ENCODE results near the gene EFCC1. TPM values are rescaled to one million over a fixed set of nuclear protein-coding genes. Genes with fewer than 3 reads are reported as not detected.

Gene EFCC1
- total RNA-seq, 1 experiment from 2014 or later, result 0.24 TPM

DNA sequence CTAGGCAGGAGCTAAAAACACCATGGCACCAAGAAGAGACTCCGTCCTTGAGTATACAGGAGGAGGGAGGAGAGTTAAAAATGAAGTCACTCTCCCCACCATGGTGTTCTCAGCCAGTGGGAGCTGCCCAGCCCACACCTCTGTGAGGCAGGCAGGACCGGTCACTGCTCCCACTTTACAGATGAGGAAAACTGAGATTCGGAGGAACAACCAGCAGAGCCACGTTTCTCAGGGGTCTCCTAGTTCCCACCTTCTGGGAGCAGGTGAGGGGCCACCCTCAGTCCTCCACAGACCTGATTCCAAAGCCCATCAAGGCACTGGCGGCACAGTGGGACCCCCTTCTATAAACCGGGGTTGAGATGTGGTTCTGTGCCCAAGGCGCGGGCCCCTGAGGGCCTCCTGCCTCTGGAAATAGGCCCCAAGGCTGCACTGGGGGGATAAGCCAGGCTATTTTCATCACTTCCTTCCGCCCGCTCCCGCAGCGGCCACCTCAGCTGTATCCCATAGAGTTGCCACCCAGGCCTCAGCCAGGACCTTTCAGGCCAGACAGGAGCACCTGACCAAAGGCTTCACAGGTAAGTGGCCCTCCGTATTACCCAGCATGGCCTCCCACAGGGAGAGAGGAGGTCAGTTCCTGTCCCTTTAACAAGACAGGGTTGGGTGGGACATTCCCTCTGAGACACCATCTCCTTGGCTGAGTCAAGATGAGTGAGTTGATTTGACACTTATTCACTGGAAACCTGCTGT lies 59.3 kb downstream of the EFCC1 start, which contains the start of gene GP9:
Gene GP9, plus strand, starts transcription at position 504 of the 747 bp plus-strand sequence. CDS start 961 bp downstream, outside the sequence.
- Histone ChIP-seq H3K9me2 (ENCODE audit: insufficient read depth) (no peaks in the 10 kb centered on the region), H3K27me3 (ENCODE audit: insufficient read depth, low read depth) (no peaks in the 10 kb centered on the region), H3K9me3 (ENCODE audit: insufficient read depth, low read depth) (no peaks in the 10 kb centered on the region), H2AFZ (no peak within 1 kb of the TSS), H3K36me3 (ENCODE audit: low read depth) (no peaks in the 10 kb centered on the region), H3F3A (ENCODE audit: insufficient read depth, low read depth) (no peaks in the 10 kb centered on the region), H4K20me1 (ENCODE audit: insufficient read depth) (no peaks in the 10 kb centered on the region), H3K4me2 (no peak within 1 kb of the TSS), H3K4me1 (replicated peaks; ENCODE audit: insufficient read depth) (no peaks in the 10 kb centered on the region), H3K4me3 (no peak within 1 kb of the TSS), H3K27ac (no peak within 1 kb of the TSS), H3K79me2 (ENCODE audit: low read depth) (no peaks in the 10 kb centered on the region)
- TF ChIP-seq EZH2 (IDR thresholded peaks at IDR 0.05; ENCODE audit: low read depth), result no peak
- TF ChIP-seq, protein P1, sequence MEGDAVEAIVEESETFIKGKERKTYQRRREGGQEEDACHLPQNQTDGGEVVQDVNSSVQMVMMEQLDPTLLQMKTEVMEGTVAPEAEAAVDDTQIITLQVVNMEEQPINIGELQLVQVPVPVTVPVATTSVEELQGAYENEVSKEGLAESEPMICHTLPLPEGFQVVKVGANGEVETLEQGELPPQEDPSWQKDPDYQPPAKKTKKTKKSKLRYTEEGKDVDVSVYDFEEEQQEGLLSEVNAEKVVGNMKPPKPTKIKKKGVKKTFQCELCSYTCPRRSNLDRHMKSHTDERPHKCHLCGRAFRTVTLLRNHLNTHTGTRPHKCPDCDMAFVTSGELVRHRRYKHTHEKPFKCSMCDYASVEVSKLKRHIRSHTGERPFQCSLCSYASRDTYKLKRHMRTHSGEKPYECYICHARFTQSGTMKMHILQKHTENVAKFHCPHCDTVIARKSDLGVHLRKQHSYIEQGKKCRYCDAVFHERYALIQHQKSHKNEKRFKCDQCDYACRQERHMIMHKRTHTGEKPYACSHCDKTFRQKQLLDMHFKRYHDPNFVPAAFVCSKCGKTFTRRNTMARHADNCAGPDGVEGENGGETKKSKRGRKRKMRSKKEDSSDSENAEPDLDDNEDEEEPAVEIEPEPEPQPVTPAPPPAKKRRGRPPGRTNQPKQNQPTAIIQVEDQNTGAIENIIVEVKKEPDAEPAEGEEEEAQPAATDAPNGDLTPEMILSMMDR (conservative IDR thresholded peaks at IDR 0.05), result no peak
- intact Hi-C loops (cut with micrococcal nuclease; ENCODE audit: unreplicated experiment), result no loop called here
- ChIA-PET CTCF (no interaction called here), POLR2A (ENCODE audit: unreplicated experiment) (no interaction called here)
- BruUV-seq (replicated peaks), result no TSS peak
- no peak for DNase-seq

GRCh38 chr3:129061023-129061887 lies 60.2 kb downstream of the EFCC1 start:
- Histone ChIP-seq H3F3A (ENCODE audit: insufficient read depth, low read depth) (no peaks in the 10 kb centered on the region), H3K4me2 (no peak overlapping the region), H3K4me3 (no peak overlapping the region), H3K9me2 (ENCODE audit: insufficient read depth) (no peaks in the 10 kb centered on the region), H4K20me1 (ENCODE audit: insufficient read depth) (no peaks in the 10 kb centered on the region), H3K4me1 (replicated peaks; ENCODE audit: insufficient read depth) (no peaks in the 10 kb centered on the region), H3K9me3 (ENCODE audit: insufficient read depth, low read depth) (no peaks in the 10 kb centered on the region), H3K79me2 (ENCODE audit: low read depth) (no peaks in the 10 kb centered on the region), H3K36me3 (ENCODE audit: low read depth) (no peaks in the 10 kb centered on the region), H3K27ac (no peak overlapping the region), H3K27me3 (ENCODE audit: insufficient read depth, low read depth) (no peaks in the 10 kb centered on the region), H2AFZ (no peak overlapping the region)
- ChIA-PET POLR2A (ENCODE audit: unreplicated experiment) (no interaction called here), CTCF (no interaction called here)
- intact Hi-C loops (cut with micrococcal nuclease; ENCODE audit: unreplicated experiment), result no loop called here
- TF ChIP-seq, protein P1 (conservative IDR thresholded peaks at IDR 0.05), result no peak
- no peak for TF ChIP-seq EZH2 (IDR thresholded peaks at IDR 0.05; ENCODE audit: low read depth)
- BruUV-seq (replicated peaks), result no TSS peak
- DNase-seq, result no peak

DNA sequence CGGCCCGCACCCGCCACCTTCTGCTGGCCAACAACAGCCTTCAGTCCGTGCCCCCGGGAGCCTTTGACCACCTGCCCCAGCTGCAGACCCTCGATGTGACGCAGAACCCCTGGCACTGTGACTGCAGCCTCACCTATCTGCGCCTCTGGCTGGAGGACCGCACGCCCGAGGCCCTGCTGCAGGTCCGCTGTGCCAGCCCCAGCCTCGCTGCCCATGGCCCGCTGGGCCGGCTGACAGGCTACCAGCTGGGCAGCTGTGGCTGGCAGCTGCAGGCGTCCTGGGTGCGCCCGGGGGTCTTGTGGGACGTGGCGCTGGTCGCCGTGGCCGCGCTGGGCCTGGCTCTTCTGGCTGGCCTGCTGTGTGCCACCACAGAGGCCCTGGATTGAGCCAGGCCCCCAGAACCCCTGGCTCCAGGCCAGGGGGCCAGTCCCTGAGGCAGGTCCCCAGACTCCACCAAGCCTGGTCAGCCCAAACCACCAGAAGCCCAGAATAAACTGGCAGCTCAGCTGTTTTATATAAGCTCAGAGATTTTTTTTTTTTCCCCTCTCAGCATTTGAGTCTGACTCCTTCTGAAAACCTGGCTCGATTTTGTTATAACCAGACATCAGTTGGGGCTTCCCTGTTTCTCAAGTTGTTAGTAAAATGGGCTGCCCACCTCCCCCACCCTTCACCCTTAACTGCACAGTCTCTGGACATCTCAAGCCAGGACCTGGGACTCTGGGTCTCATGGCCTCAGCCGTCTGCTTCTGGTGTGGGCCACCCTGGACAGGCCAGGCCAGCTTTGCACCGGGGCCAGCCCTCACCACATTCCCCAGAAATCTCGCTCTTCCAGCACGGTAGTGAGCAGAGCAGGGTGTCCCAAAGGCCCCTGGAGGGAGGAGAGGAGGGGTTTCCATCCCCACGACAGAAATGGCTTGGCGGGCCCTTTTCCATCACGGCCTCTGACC lies 61.1 kb downstream of the EFCC1 start:
- Histone ChIP-seq H4K20me1 (ENCODE audit: insufficient read depth) (no peaks in the 10 kb centered on the region), H3K36me3 (ENCODE audit: low read depth) (no peaks in the 10 kb centered on the region), H3K9me3 (ENCODE audit: insufficient read depth, low read depth) (no peaks in the 10 kb centered on the region), H3K79me2 (ENCODE audit: low read depth) (no peaks in the 10 kb centered on the region), H3K27me3 (ENCODE audit: insufficient read depth, low read depth) (no peaks in the 10 kb centered on the region), H2AFZ (peak overlapping the region; percentile 60; the same call in 1 of the 2 replicates), H3F3A (ENCODE audit: insufficient read depth, low read depth) (no peaks in the 10 kb centered on the region), H3K4me2 (no peak overlapping the region), H3K4me3 (no peak overlapping the region), H3K4me1 (replicated peaks; ENCODE audit: insufficient read depth) (no peaks in the 10 kb centered on the region), H3K27ac (no peak overlapping the region), H3K9me2 (ENCODE audit: insufficient read depth) (no peaks in the 10 kb centered on the region)
- intact Hi-C loops (cut with micrococcal nuclease; ENCODE audit: unreplicated experiment), result no loop called here
- TF ChIP-seq, protein P1 (conservative IDR thresholded peaks at IDR 0.05), result no peak
- TF ChIP-seq EZH2 (IDR thresholded peaks at IDR 0.05; ENCODE audit: low read depth), result no peak
- ChIA-PET CTCF (interaction anchor here (1.0 kb wide), 1 partner anchor 9 kb away, joined by 3 read pairs; no protein-coding TSS in a partner anchor), POLR2A (ENCODE audit: unreplicated experiment) (interaction anchor here (0.7 kb wide), 1 partner anchor 9 kb away, joined by 5 read pairs; no protein-coding TSS in a partner anchor)
- BruUV-seq (replicated peaks), result no TSS peak
- no peak for DNase-seq

Measured in PC-9 (cell line).